ENCODE results near the gene KRTCAP2. TPM values are rescaled to one million over a fixed set of nuclear protein-coding genes. Genes with fewer than 3 reads are reported as not detected.
A peak's percentile ranks its signal among the peaks of the same experiment; 100 is the strongest.
"Not testable (repeated sequence)": the region's sequence is repeated elsewhere in the genome, so short reads cannot be mapped to it uniquely, and the experiment has no call there.

The KRTCAP2 gene
- total RNA-seq, 2 experiments from 2014 or later, result 166 to 177 TPM

GRCh38 chr1:155167166-155168104, 5.7 kb downstream of the KRTCAP2 start:
- Mint-ChIP-seq H3K36me3 (peaks cover 8% of the 10 kb centered on the region), H3K27me3 (no peaks in the 10 kb centered on the region), H3K4me1 (peaks cover 25% of the 10 kb centered on the region), H3K9me3 (ENCODE audit: low read depth) (no peaks in the 10 kb centered on the region), H3K4me3 (peak overlapping the region; percentile 44), H3K27ac (peak overlapping the region; percentile 45)
- CTCF ChIA-PET, result interaction anchor here (0.6 to 13.0 kb wide), 35 partner anchors 10 to 180 kb away, joined by 3 to 295 read pairs (median 5); partner anchors contain the start of genes ADAM15, DPM3 and SLC50A1
- ATAC-seq (peak; percentile 80), DNase-seq (peak; percentile 92)

GRCh38 chr1:155166471-155167165, 6.5 kb downstream of the KRTCAP2 start:
- no peaks in the 10 kb centered on the region for H3K27me3 Mint-ChIP-seq
- DNase-seq (peak; percentile 31), ATAC-seq (no peak)
- H3K9me3 Mint-ChIP-seq (ENCODE audit: low read depth), result no peaks in the 10 kb centered on the region
- no peak overlapping the region for H3K27ac Mint-ChIP-seq
- peaks cover 18% of the 10 kb centered on the region for H3K4me1 Mint-ChIP-seq
- peaks cover 8% of the 10 kb centered on the region for H3K36me3 Mint-ChIP-seq
- H3K4me3 Mint-ChIP-seq, result no peak overlapping the region
- CTCF ChIA-PET, result interaction anchor here (0.8 to 13.0 kb wide), 22 partner anchors 11 to 150 kb away, joined by 3 to 295 read pairs (median 6); partner anchors contain the start of genes ADAM15 and SLC50A1

- peaks cover 14% of the 10 kb centered on the region for H3K4me1 Mint-ChIP-seq
- no peak overlapping the region for H3K4me3 Mint-ChIP-seq
- H3K36me3 Mint-ChIP-seq, result peaks cover 8% of the 10 kb centered on the region
- H3K27me3 Mint-ChIP-seq, result no peaks in the 10 kb centered on the region
- no peak for ATAC-seq
- no peaks in the 10 kb centered on the region for H3K9me3 Mint-ChIP-seq (ENCODE audit: low read depth)
- CTCF ChIA-PET, result interaction anchor here (0.8 to 13.0 kb wide), 9 partner anchors 10 to 104 kb away, joined by 3 to 295 read pairs (median 10); no protein-coding TSS in a partner anchor
- no peak for DNase-seq
- H3K27ac Mint-ChIP-seq, result no peak overlapping the region
Observed at GRCh38 chr1:155166051-155166470, 7.0 kb downstream of the KRTCAP2 start.

GRCh38 chr1:155164625-155165024, 8.5 kb downstream of the KRTCAP2 start:
- not testable (repeated sequence) for ATAC-seq; H3K36me3 Mint-ChIP-seq; H3K9me3 Mint-ChIP-seq (ENCODE audit: low read depth); DNase-seq; H3K27me3 Mint-ChIP-seq; H3K4me3 Mint-ChIP-seq; H3K27ac Mint-ChIP-seq
- peaks cover 12% of the 10 kb centered on the region for H3K4me1 Mint-ChIP-seq
- CTCF ChIA-PET, result interaction anchor here (0.9 to 13.0 kb wide), 4 partner anchors 8 to 74 kb away, joined by 3 to 295 read pairs (median 3); partner anchors contain the start of gene KRTCAP2

- not testable (repeated sequence) for H3K4me3 Mint-ChIP-seq; H3K27me3 Mint-ChIP-seq; H3K27ac Mint-ChIP-seq; H3K9me3 Mint-ChIP-seq (ENCODE audit: low read depth); DNase-seq; ATAC-seq; H3K36me3 Mint-ChIP-seq
- peaks cover 12% of the 10 kb centered on the region for H3K4me1 Mint-ChIP-seq
- CTCF ChIA-PET, result interaction anchor here (1.6 to 13.0 kb wide), 2 partner anchors 52 to 73 kb away, joined by 3 to 295 read pairs; no protein-coding TSS in a partner anchor
Observed at GRCh38 chr1:155163785-155164184, 9.3 kb downstream of the KRTCAP2 start.

GRCh38 chr1:155162631-155163030, 10.5 kb downstream of the KRTCAP2 start:
- not testable (repeated sequence) for H3K27me3 Mint-ChIP-seq; ATAC-seq; H3K4me1 Mint-ChIP-seq; H3K9me3 Mint-ChIP-seq (ENCODE audit: low read depth); H3K4me3 Mint-ChIP-seq; H3K27ac Mint-ChIP-seq; H3K36me3 Mint-ChIP-seq; DNase-seq
- CTCF ChIA-PET, result interaction anchor here (1.0 to 1.5 kb wide), 4 partner anchors 10 to 145 kb away, joined by 3 to 9 read pairs (median 6); partner anchors contain the start of gene KRTCAP2

- DNase-seq (no peak), ATAC-seq (no peak)
- CTCF ChIA-PET, result no interaction called here
- Mint-ChIP-seq H3K27me3 (peaks cover 9% of the 10 kb centered on the region), H3K27ac (no peak overlapping the region), H3K36me3 (no peaks in the 10 kb centered on the region), H3K9me3 (ENCODE audit: low read depth) (no peaks in the 10 kb centered on the region), H3K4me3 (no peak overlapping the region), H3K4me1 (no peaks in the 10 kb centered on the region)
Observed at GRCh38 chr1:155160128-155160527, 13.0 kb downstream of the KRTCAP2 start.

GRCh38 chr1:155158991-155159390, 14.1 kb downstream of the KRTCAP2 start:
- ATAC-seq (no peak), DNase-seq (no peak)
- Mint-ChIP-seq H3K4me3 (no peak overlapping the region), H3K9me3 (ENCODE audit: low read depth) (no peaks in the 10 kb centered on the region), H3K36me3 (no peaks in the 10 kb centered on the region), H3K27me3 (peaks cover 15% of the 10 kb centered on the region), H3K4me1 (no peaks in the 10 kb centered on the region), H3K27ac (no peak overlapping the region)
- CTCF ChIA-PET, result no interaction called here

GRCh38 chr1:155155996-155156643, 17.0 kb downstream of the KRTCAP2 start:
- H3K27me3 Mint-ChIP-seq, result peaks cover 25% of the 10 kb centered on the region
- H3K4me3 Mint-ChIP-seq; ATAC-seq; DNase-seq; H3K36me3 Mint-ChIP-seq; H3K27ac Mint-ChIP-seq; H3K9me3 Mint-ChIP-seq (ENCODE audit: low read depth); H3K4me1 Mint-ChIP-seq: not testable (repeated sequence)
- CTCF ChIA-PET, result interaction anchor here (1.0 to 2.6 kb wide), 2 partner anchors 10 to 12 kb away, joined by 3 to 6 read pairs; no protein-coding TSS in a partner anchor

- no peak for ATAC-seq
- H3K4me1 Mint-ChIP-seq, result peaks cover 2% of the 10 kb centered on the region
- no peaks in the 10 kb centered on the region for H3K9me3 Mint-ChIP-seq (ENCODE audit: low read depth)
- no peak for DNase-seq
- H3K27me3 Mint-ChIP-seq, result peaks cover 35% of the 10 kb centered on the region
- no peak overlapping the region for H3K4me3 Mint-ChIP-seq
- peaks cover 1% of the 10 kb centered on the region for H3K36me3 Mint-ChIP-seq
- H3K27ac Mint-ChIP-seq, result no peak overlapping the region
- CTCF ChIA-PET, result interaction anchor here (0.8 to 3.0 kb wide), 3 partner anchors 27 to 54 kb away, joined by 3 to 13 read pairs (median 3); no protein-coding TSS in a partner anchor
Observed at GRCh38 chr1:155145491-155145890, 27.6 kb downstream of the KRTCAP2 start.

GRCh38 chr1:155141749-155142148, 31.4 kb downstream of the KRTCAP2 start:
- ATAC-seq, result no peak
- Mint-ChIP-seq H3K4me3 (no peak overlapping the region), H3K36me3 (peaks cover 14% of the 10 kb centered on the region), H3K27me3 (peaks cover 14% of the 10 kb centered on the region), H3K9me3 (ENCODE audit: low read depth) (no peaks in the 10 kb centered on the region), H3K4me1 (peaks cover 30% of the 10 kb centered on the region), H3K27ac (no peak overlapping the region)
- DNase-seq, result no peak
- CTCF ChIA-PET, result interaction anchor here (2.0 to 2.1 kb wide), 2 partner anchors 31 to 50 kb away, joined by 5 to 7 read pairs; partner anchors contain the start of gene KRTCAP2

- H3K27ac Mint-ChIP-seq, result peak overlapping the region; percentile 95
- CTCF ChIA-PET, result interaction anchor here (0.7 to 1.7 kb wide), 7 partner anchors 14 to 79 kb away, joined by 3 to 7 read pairs (median 5); partner anchors contain the start of genes KRTCAP2 and TRIM46
- DNase-seq (no peak), ATAC-seq (no peak)
- peaks cover 8% of the 10 kb centered on the region for H3K27me3 Mint-ChIP-seq
- H3K9me3 Mint-ChIP-seq (ENCODE audit: low read depth), result no peaks in the 10 kb centered on the region
- H3K36me3 Mint-ChIP-seq, result peaks cover 14% of the 10 kb centered on the region
- peaks cover 32% of the 10 kb centered on the region for H3K4me1 Mint-ChIP-seq
- peak overlapping the region; percentile 100 for H3K4me3 Mint-ChIP-seq
Observed at GRCh38 chr1:155140630-155140953, 32.5 kb downstream of the KRTCAP2 start.

Measured in activated CD8-positive, alpha-beta memory T cell treated with anti-CD3 and anti-CD28 coated beads, Interleukin-2, amount 10 ng/mL, durations not matched to agents 7 days and 5 days (primary cell).